Measurements from ENCODE around the gene RBSN. TPM values are rescaled to one million over a fixed set of nuclear protein-coding genes. Genes with fewer than 3 reads are reported as not detected.

The RBSN gene
- total and polyA plus RNA-seq, 3 donors from 2014 or later, result 19.6 to 44.8 (median 41.7) TPM

- TF ChIP-seq CTCF (IDR thresholded peaks at IDR 0.05), result peak; percentile 23 to 43 (median 37)
- TF ChIP-seq POLR2A (IDR thresholded peaks at IDR 0.05), result no peak
- 89% methylated on average over 1 of the region's 1 CpG; no CpG with 5 or more reads in 1 of the 2 donors for WGBS, 2 donors
- Histone ChIP-seq H3K27me3 (no peaks in the 10 kb centered on the region), H3K27ac (no peak overlapping the region), H3K4me3 (no peak overlapping the region), H3K4me1 (no peaks in the 10 kb centered on the region), H3K36me3 (ENCODE audit: low read depth, missing control alignments) (no peaks in the 10 kb centered on the region), H3K9me3 (no peaks in the 10 kb centered on the region)
- intact Hi-C loops (cut with DNase I; ENCODE audit: low total_unique reads), result no loop called here
- peak; percentile 64 for DNase-seq
Observed at GRCh38 chr3:15051531-15051930, 47.4 kb downstream of the RBSN start.

- no peaks in the 10 kb centered on the region for H3K9me3 ChIP-seq
- no peak overlapping the region for H3K4me3 ChIP-seq
- WGBS, 2 donors, result 71 to 75% methylated on average over 3 of the region's 3 CpGs
- intact Hi-C loops (cut with DNase I; ENCODE audit: low total_unique reads), result no loop called here
- TF ChIP-seq CTCF (IDR thresholded peaks at IDR 0.05) (no peak), POLR2A (IDR thresholded peaks at IDR 0.05) (no peak)
- H3K27me3 ChIP-seq, result no peaks in the 10 kb centered on the region
- no peak overlapping the region for H3K27ac ChIP-seq
- H3K4me1 ChIP-seq, result no peaks in the 10 kb centered on the region
- no peaks in the 10 kb centered on the region for H3K36me3 ChIP-seq (ENCODE audit: low read depth, missing control alignments)
- no peak for DNase-seq
Observed at GRCh38 chr3:15050405-15051092, 48.4 kb downstream of the RBSN start.

GRCh38 chr3:15049584-15049983 lies 49.4 kb downstream of the RBSN start:
- no peak overlapping the region for H3K27ac ChIP-seq
- H3K4me1 ChIP-seq, result no peaks in the 10 kb centered on the region
- no peaks in the 10 kb centered on the region for H3K36me3 ChIP-seq (ENCODE audit: low read depth, missing control alignments)
- 75 to 87% methylated on average over 2 of the region's 2 CpGs for WGBS, 2 donors
- intact Hi-C loops (cut with DNase I; ENCODE audit: low total_unique reads), result no loop called here
- H3K4me3 ChIP-seq, result no peak overlapping the region
- TF ChIP-seq POLR2A (IDR thresholded peaks at IDR 0.05), result no peak
- no peak for TF ChIP-seq CTCF (IDR thresholded peaks at IDR 0.05)
- no peaks in the 10 kb centered on the region for H3K27me3 ChIP-seq
- DNase-seq, result no peak
- H3K9me3 ChIP-seq, result no peaks in the 10 kb centered on the region

GRCh38 chr3:15045667-15046066 lies 53.3 kb downstream of the RBSN start:
- no peak overlapping the region for H3K4me3 ChIP-seq
- H3K9me3 ChIP-seq, result no peaks in the 10 kb centered on the region
- intact Hi-C loops (cut with DNase I; ENCODE audit: low total_unique reads), result no loop called here
- DNase-seq, result no peak
- H3K4me1 ChIP-seq, result peaks cover 1% of the 10 kb centered on the region
- no peak overlapping the region for H3K27ac ChIP-seq
- 73 to 100% methylated on average over 1 of the region's 1 CpG for WGBS, 2 donors
- TF ChIP-seq POLR2A (IDR thresholded peaks at IDR 0.05) (no peak), CTCF (IDR thresholded peaks at IDR 0.05) (no peak)
- no peaks in the 10 kb centered on the region for H3K36me3 ChIP-seq (ENCODE audit: low read depth, missing control alignments)
- no peaks in the 10 kb centered on the region for H3K27me3 ChIP-seq

GRCh38 chr3:15044326-15044725 lies 54.6 kb downstream of the RBSN start:
- no peaks in the 10 kb centered on the region for H3K36me3 ChIP-seq (ENCODE audit: low read depth, missing control alignments)
- H3K27ac ChIP-seq, result no peak overlapping the region
- intact Hi-C loops (cut with DNase I; ENCODE audit: low total_unique reads), result no loop called here
- WGBS, 2 donors, result 76 to 81% methylated on average over 7 of the region's 7 CpGs
- H3K9me3 ChIP-seq, result no peaks in the 10 kb centered on the region
- peaks cover 10% of the 10 kb centered on the region for H3K4me1 ChIP-seq
- no peak for DNase-seq
- H3K4me3 ChIP-seq, result no peak overlapping the region
- no peaks in the 10 kb centered on the region for H3K27me3 ChIP-seq
- TF ChIP-seq POLR2A (IDR thresholded peaks at IDR 0.05) (no peak), CTCF (IDR thresholded peaks at IDR 0.05) (no peak)

All from testis (tissue), 3 donors.